ENCODE measurements around the gene SNAPC2.
"Not testable (repeated sequence)": the region's sequence is repeated elsewhere in the genome, so short reads cannot be mapped to it uniquely, and the experiment has no call there.

SNAPC2 gene

GRCh38 chr19:7926727-7927604, 6.8 kb downstream of the SNAPC2 start:
- no peak for TF ChIP-seq CTCF (IDR thresholded peaks at IDR 0.05; ENCODE audit: low read depth, low read length, missing control alignments)
- no peak for DNase-seq (ENCODE audit: extremely low read depth, low read depth)

GRCh38 chr19:7927605-7928333, 7.6 kb downstream of the SNAPC2 start:
- DNase-seq (ENCODE audit: extremely low read depth, low read depth) = no peak
- H3K4me3 ChIP-seq (replicated peaks; ENCODE audit: low read depth, low read length) = no peak overlapping the region
- no peak for TF ChIP-seq CTCF (IDR thresholded peaks at IDR 0.05; ENCODE audit: low read depth, low read length, missing control alignments)

More at GRCh38 chr19:7926727-7927604, 6.8 kb downstream of the SNAPC2 start:
- no peak overlapping the region for H3K4me3 ChIP-seq (replicated peaks; ENCODE audit: low read depth, low read length)

GRCh38 chr19:7928334-7928706, 8.2 kb downstream of the SNAPC2 start:
- no peak for TF ChIP-seq CTCF (IDR thresholded peaks at IDR 0.05; ENCODE audit: low read depth, low read length, missing control alignments)
- no peak overlapping the region for H3K4me3 ChIP-seq (replicated peaks; ENCODE audit: low read depth, low read length)
- no peak for DNase-seq (ENCODE audit: extremely low read depth, low read depth)

GRCh38 chr19:7928741-7929701, 8.9 kb downstream of the SNAPC2 start:
- peak; percentile 63 for DNase-seq (ENCODE audit: extremely low read depth, low read depth)
- TF ChIP-seq CTCF (IDR thresholded peaks at IDR 0.05; ENCODE audit: low read depth, low read length, missing control alignments) = peak; percentile 58
- no peak overlapping the region for H3K4me3 ChIP-seq (replicated peaks; ENCODE audit: low read depth, low read length)

GRCh38 chr19:7930030-7930429, 9.9 kb downstream of the SNAPC2 start:
- not testable (repeated sequence) for DNase-seq (ENCODE audit: extremely low read depth, low read depth); H3K4me3 ChIP-seq (replicated peaks; ENCODE audit: low read depth, low read length)

GRCh38 chr19:7930765-7931164, 10.6 kb downstream of the SNAPC2 start:
- no peak for TF ChIP-seq CTCF (IDR thresholded peaks at IDR 0.05; ENCODE audit: low read depth, low read length, missing control alignments)
- H3K4me3 ChIP-seq (replicated peaks; ENCODE audit: low read depth, low read length) = no peak overlapping the region
- DNase-seq (ENCODE audit: extremely low read depth, low read depth) = no peak

Measured in HFF-Myc (cell line).